ENCODE measurements around the gene ARHGEF1.

The ARHGEF1 gene

DNA sequence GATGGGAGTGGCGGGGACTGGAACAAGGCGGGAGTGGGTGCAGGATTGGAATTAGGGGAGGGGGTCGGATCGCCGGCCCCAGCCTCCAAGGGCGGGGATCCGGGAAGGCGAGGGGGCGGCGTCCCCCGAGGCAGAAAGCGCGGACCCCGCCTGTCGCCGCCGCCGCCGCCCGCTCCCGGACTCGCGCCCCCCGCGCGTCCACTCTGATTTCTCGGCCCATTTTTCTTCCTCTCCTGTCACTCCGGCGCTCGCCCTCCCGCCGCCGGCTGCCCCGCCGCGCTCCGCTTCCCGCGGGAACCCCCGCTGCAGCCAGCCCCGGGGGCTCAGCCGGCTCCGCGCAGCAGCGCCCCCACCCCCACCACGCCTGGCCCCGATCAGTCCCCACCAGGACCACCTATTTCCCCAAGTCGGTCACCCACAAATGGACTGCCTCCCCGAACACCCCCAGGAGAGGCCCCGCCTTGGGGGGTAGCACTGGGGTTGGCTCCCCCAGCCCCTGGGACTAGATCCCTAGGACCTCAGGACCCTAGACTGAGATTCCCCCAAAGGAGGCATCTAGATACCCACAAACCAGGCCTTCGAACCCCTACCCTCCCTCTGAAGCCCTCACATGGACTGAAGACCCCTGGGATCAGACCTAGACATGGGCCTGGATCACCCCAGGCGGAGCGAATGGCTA, 57.9 kb downstream of the ARHGEF1 start:
- no peaks in the 10 kb centered on the region for H3K9me3 ChIP-seq (ENCODE audit: control insufficient read depth in 2 of 2, low read length in 2 of 2)
- H3K4me1 ChIP-seq (ENCODE audit: control insufficient read depth in 2 of 2, insufficient read depth in 2 of 2, low read length in 2 of 2) = peaks cover 0 to 6% of the 10 kb centered on the region in 2 donors
- peak overlapping the region in 1 of 2 donors; percentile 68 for H3K9ac ChIP-seq (ENCODE audit: low read depth in 1 of 2, low read length in 2 of 2)
- H3K36me3 ChIP-seq (ENCODE audit: control insufficient read depth in 2 of 2, insufficient read depth in 2 of 2, low read length in 2 of 2) = no peaks in the 10 kb centered on the region
- peak overlapping the region in 1 of 2 donors; percentile 48 for H3K27ac ChIP-seq (ENCODE audit: low read depth in 2 of 2, low read length in 2 of 2)
- H3K4me3 ChIP-seq (ENCODE audit: low read length in 2 of 2) = peak overlapping the region; percentile 67 to 72
- peaks cover 8 to 11% of the 10 kb centered on the region in 2 donors for H3K27me3 ChIP-seq (ENCODE audit: control insufficient read depth in 2 of 2, insufficient read depth in 2 of 2, low read length in 2 of 2)

DNA sequence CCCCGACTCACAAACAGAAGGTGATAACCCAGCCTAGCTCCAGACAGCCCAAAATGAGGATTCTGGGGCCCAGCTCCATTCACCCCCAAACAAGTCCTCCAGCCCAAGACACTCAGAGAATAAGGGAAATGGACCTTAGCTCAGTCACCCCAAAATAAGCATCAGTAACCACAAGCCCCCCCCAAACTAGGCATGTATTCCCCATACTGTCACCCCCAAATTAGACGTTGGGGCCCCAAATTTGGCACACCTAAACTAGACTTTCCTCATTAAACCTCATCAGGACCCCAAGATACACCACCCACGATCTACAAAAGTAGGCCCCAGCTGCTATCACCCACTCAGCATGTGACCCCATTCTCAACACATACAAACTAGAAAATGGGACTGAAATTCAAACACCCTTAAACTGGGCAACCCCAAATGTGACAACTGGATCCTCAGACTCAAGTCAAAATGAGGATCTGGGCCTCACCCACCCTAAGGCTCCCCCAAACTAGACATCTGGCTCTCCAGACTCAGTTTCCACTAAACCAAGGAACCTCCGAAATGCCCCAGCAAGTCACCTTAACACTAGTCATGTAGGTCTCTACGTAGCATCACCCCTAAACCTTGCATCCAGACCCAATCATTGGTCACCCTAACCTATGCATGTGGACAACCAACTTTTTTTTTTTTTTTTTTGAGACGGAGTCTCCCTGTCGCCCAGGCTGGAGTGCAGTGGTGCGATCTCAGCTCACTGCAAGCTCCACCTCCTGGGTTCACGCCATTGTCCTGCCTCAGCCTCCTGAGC, 58.6 kb downstream of the ARHGEF1 start:
- Histone ChIP-seq H3K4me3 (ENCODE audit: low read length in 2 of 2) (no peak overlapping the region), H3K4me1 (ENCODE audit: control insufficient read depth in 2 of 2, insufficient read depth in 2 of 2, low read length in 2 of 2) (peaks cover 0 to 6% of the 10 kb centered on the region in 2 donors), H3K36me3 (ENCODE audit: control insufficient read depth in 2 of 2, insufficient read depth in 2 of 2, low read length in 2 of 2) (no peaks in the 10 kb centered on the region), H3K27ac (ENCODE audit: low read depth in 2 of 2, low read length in 2 of 2) (peak overlapping the region in 1 of 2 donors; percentile 48), H3K9ac (ENCODE audit: low read depth in 1 of 2, low read length in 2 of 2) (no peak overlapping the region), H3K9me3 (ENCODE audit: control insufficient read depth in 2 of 2, low read length in 2 of 2) (no peaks in the 10 kb centered on the region), H3K27me3 (ENCODE audit: control insufficient read depth in 2 of 2, insufficient read depth in 2 of 2, low read length in 2 of 2) (peaks cover 3 to 4% of the 10 kb centered on the region in 2 donors)

DNA sequence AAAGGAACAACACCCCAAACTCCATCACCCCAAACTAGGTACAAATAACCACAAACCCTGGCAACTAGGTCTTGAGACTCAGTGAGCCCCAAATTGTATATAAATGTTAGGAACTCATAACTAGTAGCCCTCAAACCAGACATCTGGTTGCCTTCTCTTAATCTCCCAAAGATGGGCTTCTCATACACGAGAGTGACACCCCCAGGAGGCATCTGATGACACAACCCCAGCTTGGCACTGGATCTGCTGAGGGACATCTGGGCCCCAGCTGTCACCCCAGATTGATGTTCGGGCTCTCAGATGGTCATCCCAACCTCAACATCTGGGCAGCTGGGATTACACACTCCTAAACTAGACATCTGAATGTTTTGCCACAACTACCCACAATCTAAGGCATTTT, 61.4 kb downstream of the ARHGEF1 start:
- Histone ChIP-seq H3K36me3 (ENCODE audit: control insufficient read depth in 2 of 2, insufficient read depth in 2 of 2, low read length in 2 of 2) (no peaks in the 10 kb centered on the region), H3K9me3 (ENCODE audit: control insufficient read depth in 2 of 2, low read length in 2 of 2) (no peaks in the 10 kb centered on the region), H3K4me1 (ENCODE audit: control insufficient read depth in 2 of 2, insufficient read depth in 2 of 2, low read length in 2 of 2) (peaks cover 0 to 6% of the 10 kb centered on the region in 2 donors), H3K27ac (ENCODE audit: low read depth in 2 of 2, low read length in 2 of 2) (peak overlapping the region in 1 of 2 donors; percentile 69), H3K9ac (ENCODE audit: low read depth in 1 of 2, low read length in 2 of 2) (no peak overlapping the region), H3K4me3 (ENCODE audit: low read length in 2 of 2) (no peak overlapping the region), H3K27me3 (ENCODE audit: control insufficient read depth in 2 of 2, insufficient read depth in 2 of 2, low read length in 2 of 2) (peaks cover 3 to 4% of the 10 kb centered on the region in 2 donors)

DNA sequence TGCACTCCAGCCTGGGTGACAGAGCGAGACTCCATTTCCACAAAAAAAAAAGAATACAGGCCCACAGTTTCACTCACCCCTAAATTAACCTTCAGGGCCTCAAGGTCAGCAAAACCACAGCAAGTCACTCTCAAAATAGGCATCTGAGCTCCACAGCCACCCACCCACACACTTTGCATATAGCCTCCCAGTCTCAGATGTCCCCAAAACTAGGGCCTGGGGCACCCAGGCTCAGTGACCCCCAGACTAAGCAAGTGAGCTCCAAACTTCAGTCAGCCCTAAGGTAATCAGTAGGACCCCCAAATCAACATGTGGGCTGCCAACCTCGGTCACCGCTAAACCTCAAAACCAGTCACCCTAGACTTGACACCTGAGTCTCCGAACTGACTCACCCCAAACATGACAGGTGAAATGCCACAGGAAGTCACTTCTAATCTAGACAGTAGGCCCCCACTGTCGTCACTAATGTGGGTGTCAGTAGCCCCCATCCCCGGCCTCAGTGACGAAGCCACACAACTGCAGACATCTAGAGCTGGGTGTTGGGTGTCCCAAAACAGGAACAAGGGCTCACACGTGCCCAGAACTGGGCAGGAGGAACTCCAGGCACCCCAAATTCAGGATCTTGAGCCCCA, 62.3 kb downstream of the ARHGEF1 start:
- peaks cover 0 to 6% of the 10 kb centered on the region in 2 donors for H3K4me1 ChIP-seq (ENCODE audit: control insufficient read depth in 2 of 2, insufficient read depth in 2 of 2, low read length in 2 of 2)
- H3K27me3 ChIP-seq (ENCODE audit: control insufficient read depth in 2 of 2, insufficient read depth in 2 of 2, low read length in 2 of 2) = peaks cover 3 to 4% of the 10 kb centered on the region in 2 donors
- H3K27ac ChIP-seq (ENCODE audit: low read depth in 2 of 2, low read length in 2 of 2) = peak overlapping the region; percentile 20 to 69
- no peaks in the 10 kb centered on the region for H3K9me3 ChIP-seq (ENCODE audit: control insufficient read depth in 2 of 2, low read length in 2 of 2)
- H3K36me3 ChIP-seq (ENCODE audit: control insufficient read depth in 2 of 2, insufficient read depth in 2 of 2, low read length in 2 of 2) = no peaks in the 10 kb centered on the region
- H3K4me3 ChIP-seq (ENCODE audit: low read length in 2 of 2) = no peak overlapping the region
- no peak overlapping the region for H3K9ac ChIP-seq (ENCODE audit: low read depth in 1 of 2, low read length in 2 of 2)

DNA sequence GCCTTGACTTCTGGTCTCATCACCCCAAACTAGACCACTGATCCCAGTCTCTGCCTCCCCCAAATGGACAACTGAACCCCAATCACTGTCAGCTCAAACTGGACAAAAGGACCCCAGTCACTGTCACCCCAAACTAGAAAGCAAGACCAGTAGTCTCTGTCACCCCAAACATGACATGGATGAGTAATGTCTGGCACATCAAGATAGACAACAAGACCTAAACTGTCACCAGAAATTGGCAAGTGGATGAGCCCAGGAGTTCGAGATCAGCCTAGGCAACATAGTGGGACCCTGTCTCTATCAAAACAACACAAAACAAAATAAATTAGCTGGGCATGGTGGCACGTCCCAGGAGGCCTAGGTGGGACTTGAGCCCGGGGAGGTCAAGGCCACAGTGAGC, 64.1 kb downstream of the ARHGEF1 start:
- H3K27me3 ChIP-seq (ENCODE audit: control insufficient read depth in 2 of 2, insufficient read depth in 2 of 2, low read length in 2 of 2) = no peaks in the 10 kb centered on the region

DNA sequence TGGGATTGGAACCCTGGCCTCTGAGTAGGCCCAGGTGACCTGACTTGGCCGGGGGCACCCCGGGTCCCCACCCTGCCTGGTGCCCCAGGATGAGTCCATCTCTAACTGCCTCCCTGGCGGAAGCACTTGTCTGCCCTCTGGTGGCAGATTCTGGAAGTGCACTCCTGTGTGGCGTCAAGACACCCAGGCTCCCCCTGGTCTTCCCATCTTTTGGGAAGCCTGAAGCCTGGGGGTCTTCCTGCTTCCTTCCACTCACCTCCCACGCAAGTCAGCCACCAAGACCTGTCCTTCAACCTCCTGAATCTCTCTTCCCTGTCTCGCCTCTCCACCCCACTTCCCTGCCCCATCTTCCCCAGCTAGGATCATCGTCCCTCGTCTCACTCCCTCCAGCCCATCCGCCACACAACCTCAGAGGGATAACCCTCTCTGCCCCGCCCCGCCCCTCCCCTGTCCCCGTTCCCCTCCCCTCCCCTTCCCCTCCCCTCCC, 68.7 kb downstream of the ARHGEF1 start:
- Histone ChIP-seq H3K36me3 (ENCODE audit: control insufficient read depth in 2 of 2, insufficient read depth in 2 of 2, low read length in 2 of 2) (peaks cover 0 to 2% of the 10 kb centered on the region in 2 donors), H3K27ac (ENCODE audit: low read depth in 2 of 2, low read length in 2 of 2) (no peak overlapping the region), H3K9ac (ENCODE audit: low read depth in 1 of 2, low read length in 2 of 2) (no peak overlapping the region), H3K4me1 (ENCODE audit: control insufficient read depth in 2 of 2, insufficient read depth in 2 of 2, low read length in 2 of 2) (peaks cover 5 to 9% of the 10 kb centered on the region in 2 donors), H3K9me3 (ENCODE audit: control insufficient read depth in 2 of 2, low read length in 2 of 2) (no peaks in the 10 kb centered on the region), H3K27me3 (ENCODE audit: control insufficient read depth in 2 of 2, insufficient read depth in 2 of 2, low read length in 2 of 2) (no peaks in the 10 kb centered on the region), H3K4me3 (ENCODE audit: low read length in 2 of 2) (no peak overlapping the region)

More for the DNA sequence above, 64.1 kb downstream of the ARHGEF1 start:
- no peaks in the 10 kb centered on the region for H3K9me3 ChIP-seq (ENCODE audit: control insufficient read depth in 2 of 2, low read length in 2 of 2)
- no peak overlapping the region for H3K9ac ChIP-seq (ENCODE audit: low read depth in 1 of 2, low read length in 2 of 2)
- no peak overlapping the region for H3K4me3 ChIP-seq (ENCODE audit: low read length in 2 of 2)
- no peak overlapping the region for H3K27ac ChIP-seq (ENCODE audit: low read depth in 2 of 2, low read length in 2 of 2)
- H3K36me3 ChIP-seq (ENCODE audit: control insufficient read depth in 2 of 2, insufficient read depth in 2 of 2, low read length in 2 of 2) = no peaks in the 10 kb centered on the region
- H3K4me1 ChIP-seq (ENCODE audit: control insufficient read depth in 2 of 2, insufficient read depth in 2 of 2, low read length in 2 of 2) = no peaks in the 10 kb centered on the region

DNA sequence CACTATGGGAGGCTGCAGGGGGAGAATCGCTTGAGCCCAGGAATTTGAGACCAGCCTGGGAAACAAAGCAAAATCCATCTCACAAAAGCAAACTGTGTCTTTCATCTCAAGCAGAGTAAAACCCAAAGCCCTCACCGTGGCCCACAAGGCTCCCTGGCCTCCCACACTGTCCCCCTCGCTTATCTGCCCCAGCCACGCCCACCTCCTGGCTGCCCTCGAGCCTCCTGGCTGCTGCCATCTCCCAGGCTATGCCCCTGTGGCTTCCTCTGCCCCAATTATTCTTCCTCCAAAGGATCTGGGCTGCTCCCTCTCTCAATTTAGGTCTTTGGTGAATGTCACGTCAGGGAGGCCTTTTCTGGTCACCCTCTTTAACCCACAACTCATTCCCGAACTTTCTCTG, 72.5 kb downstream of the ARHGEF1 start:
- H3K9ac ChIP-seq (ENCODE audit: low read depth in 1 of 2, low read length in 2 of 2) = peak overlapping the region in 1 of 2 donors; percentile 99
- H3K27ac ChIP-seq (ENCODE audit: low read depth in 2 of 2, low read length in 2 of 2) = no peak overlapping the region
- no peaks in the 10 kb centered on the region for H3K27me3 ChIP-seq (ENCODE audit: control insufficient read depth in 2 of 2, insufficient read depth in 2 of 2, low read length in 2 of 2)
- no peaks in the 10 kb centered on the region for H3K9me3 ChIP-seq (ENCODE audit: control insufficient read depth in 2 of 2, low read length in 2 of 2)
- H3K36me3 ChIP-seq (ENCODE audit: control insufficient read depth in 2 of 2, insufficient read depth in 2 of 2, low read length in 2 of 2) = peaks cover 0 to 2% of the 10 kb centered on the region in 2 donors
- peaks cover 19 to 25% of the 10 kb centered on the region in 2 donors for H3K4me1 ChIP-seq (ENCODE audit: control insufficient read depth in 2 of 2, insufficient read depth in 2 of 2, low read length in 2 of 2)
- H3K4me3 ChIP-seq (ENCODE audit: low read length in 2 of 2) = no peak overlapping the region

DNA sequence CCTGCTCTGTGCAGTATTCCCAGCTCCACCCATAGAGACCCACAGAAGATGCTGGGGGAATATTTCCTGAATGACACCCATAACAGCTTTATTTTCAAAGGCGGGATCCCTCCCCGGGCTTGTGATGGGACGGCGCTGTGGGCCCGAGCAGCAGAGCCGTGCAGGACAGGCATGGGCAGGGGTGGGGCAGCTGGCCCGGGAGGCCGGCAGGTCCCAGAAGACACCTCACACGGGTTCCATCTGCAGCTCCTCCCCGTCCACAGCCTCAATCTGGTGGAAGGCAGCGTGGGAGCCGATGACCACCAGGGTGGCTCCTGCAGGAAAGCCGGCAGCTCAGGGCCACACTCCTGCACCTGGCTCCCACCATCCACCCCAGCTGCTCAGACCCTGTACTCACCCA, 73.6 kb downstream of the ARHGEF1 start:
- Histone ChIP-seq H3K27me3 (ENCODE audit: control insufficient read depth in 2 of 2, insufficient read depth in 2 of 2, low read length in 2 of 2) (no peaks in the 10 kb centered on the region), H3K9ac (ENCODE audit: low read depth in 1 of 2, low read length in 2 of 2) (peak overlapping the region; percentile 93 to 99), H3K36me3 (ENCODE audit: control insufficient read depth in 2 of 2, insufficient read depth in 2 of 2, low read length in 2 of 2) (peaks cover 0 to 2% of the 10 kb centered on the region in 2 donors), H3K27ac (ENCODE audit: low read depth in 2 of 2, low read length in 2 of 2) (peak overlapping the region; percentile 98), H3K9me3 (ENCODE audit: control insufficient read depth in 2 of 2, low read length in 2 of 2) (no peaks in the 10 kb centered on the region), H3K4me3 (ENCODE audit: low read length in 2 of 2) (peak overlapping the region; percentile 74 to 87), H3K4me1 (ENCODE audit: control insufficient read depth in 2 of 2, insufficient read depth in 2 of 2, low read length in 2 of 2) (peaks cover 19 to 25% of the 10 kb centered on the region in 2 donors)

All from mucosa of rectum (tissue), 2 donors.